HG02642 (cell line): ENCODE measurements around the gene TRMT61B.
A peak's percentile ranks its signal among the peaks of the same experiment; 100 is the strongest.

Experiments used
- ATAC-seq: cut with Tn5 transposase; IDR thresholded peaks from one replicate; pipeline ENCODE4 v1.9.1; 2021; ENCODE audit warnings: mild to moderate bottlenecking; ENCODE audit not compliant: unreplicated experiment, poor library complexity

Gene TRMT61B

DNA sequence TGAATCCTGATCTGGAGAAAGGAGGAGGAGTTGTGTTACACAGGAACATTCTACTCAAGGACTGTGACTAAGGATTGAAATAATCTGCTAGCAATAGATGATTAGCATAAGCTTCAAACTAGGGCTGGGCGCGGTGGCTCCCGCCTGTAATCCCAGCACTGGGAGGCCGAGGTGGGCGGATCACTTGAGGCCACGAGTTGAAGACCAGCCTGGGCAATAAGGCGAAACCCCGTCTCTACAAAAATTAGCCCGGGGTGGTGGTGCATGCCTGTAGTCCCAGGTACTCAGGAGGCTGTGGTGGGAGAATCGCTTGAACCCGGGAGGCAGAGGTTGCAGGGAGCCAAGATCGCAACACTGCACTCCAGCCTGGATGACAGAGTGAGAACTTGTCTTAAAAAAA lies 1.5 kb downstream of the TRMT61B start:
- no peak for ATAC-seq

DNA sequence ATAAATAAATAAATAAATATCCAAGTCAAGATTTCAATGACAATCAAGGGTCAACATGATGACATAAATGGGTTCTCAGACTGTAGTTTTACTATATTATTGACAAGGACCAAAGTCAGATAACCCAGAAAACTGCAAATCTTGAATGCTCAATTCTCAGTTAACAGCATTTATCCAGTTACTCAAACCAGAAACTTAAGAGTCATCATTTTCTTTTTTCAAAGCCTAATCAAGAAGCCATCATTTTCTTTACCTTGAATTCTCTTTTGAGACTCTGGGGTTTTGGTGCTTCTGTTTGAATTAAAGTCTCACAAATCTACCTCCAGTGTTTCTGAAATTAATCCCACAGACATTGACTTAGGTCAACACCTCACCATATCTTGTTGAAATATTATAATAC lies 14.1 kb downstream of the TRMT61B start:
- ATAC-seq, result no peak

DNA sequence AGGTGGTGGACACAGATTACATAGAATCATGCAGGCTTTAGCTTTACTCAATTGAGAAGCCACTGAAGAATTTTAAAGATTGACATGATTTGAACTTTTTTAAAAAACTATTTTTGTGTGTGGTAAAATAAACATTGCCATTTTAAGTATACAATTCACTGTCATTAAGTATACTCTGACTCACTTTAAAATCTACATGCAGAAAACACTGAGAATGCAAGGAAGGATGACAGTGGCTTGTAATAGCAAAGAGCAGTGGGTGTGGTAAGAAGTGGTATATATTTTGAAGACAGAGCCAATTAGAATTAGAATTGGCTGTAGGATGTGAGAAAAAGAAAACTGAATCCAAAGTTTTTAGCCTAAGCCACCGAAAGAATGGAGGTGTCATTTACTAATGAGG lies 14.9 kb downstream of the TRMT61B start:
- ATAC-seq, result no peak

DNA sequence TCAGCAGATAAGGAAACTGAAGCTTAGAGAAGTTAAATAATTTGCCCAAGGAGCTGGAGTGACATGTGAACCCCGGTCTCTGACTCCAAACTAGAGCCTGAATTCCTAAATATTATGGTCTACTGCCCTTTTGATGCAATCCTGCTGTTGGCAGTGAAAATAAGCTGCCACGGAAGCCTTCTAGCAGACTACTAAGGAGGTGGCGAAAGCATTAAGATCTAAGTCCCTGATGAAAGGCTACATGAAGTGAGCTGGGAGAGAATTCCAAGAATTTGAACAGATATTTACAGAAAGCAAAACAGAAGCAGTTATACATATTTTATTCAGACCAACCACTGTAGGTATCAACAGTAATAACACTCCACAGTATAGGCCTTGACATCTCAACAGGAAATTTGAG lies 28.1 kb downstream of the TRMT61B start:
- ATAC-seq, result no peak

GRCh38 chr2:28838971-28839370 lies 31.1 kb downstream of the TRMT61B start:
- no peak for ATAC-seq

DNA sequence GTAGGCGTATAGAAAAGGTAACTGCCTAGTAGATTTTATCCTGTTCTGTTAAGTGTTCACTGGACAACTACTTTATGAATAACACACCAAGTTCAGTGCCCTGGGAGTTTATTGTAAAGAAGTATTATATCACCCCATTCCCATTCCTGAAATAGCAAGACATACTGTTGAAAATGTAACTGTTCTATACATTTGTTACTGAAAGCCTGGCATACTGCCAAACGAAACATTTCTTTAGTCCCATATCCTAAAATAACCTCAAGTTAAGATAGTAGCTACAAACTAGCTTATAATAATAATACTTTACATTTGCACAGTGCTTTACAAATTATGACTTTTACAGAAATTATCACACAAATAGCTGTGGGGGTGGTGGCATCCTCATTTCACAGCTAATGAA lies 34.3 kb downstream of the TRMT61B start:
- no peak for ATAC-seq

DNA sequence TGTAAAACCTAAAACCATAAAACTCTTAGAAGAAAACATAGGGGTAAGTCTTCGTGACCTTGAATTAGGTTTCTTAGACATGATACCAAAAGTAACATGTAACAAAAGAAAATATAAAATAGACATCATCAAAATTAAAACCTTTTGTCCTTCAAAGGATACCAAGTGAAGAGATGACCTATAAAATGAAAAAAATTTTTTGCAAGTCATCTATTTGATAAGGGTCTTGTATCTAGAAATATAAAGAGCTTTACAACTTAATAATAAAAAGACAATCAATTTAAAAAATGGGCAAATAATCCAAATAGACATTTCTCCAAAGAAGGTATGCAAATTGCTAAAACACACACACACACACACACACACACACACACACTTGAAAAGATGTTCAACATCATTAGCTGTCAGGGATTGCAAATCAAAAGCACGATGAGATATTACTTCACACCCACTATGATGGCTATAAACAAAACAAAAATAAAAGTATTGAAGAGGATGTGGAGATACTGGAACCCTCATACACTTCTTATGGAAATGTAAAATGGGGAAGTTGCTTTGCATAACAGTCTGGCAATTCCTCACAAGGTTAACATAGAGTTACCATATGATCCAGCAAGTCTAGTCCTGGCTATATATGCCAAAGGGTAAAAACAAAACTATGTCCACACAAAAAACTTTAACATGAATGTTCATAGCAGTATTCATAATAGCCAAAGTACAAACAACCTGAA lies 36.2 kb downstream of the TRMT61B start:
- ATAC-seq, result no peak

DNA sequence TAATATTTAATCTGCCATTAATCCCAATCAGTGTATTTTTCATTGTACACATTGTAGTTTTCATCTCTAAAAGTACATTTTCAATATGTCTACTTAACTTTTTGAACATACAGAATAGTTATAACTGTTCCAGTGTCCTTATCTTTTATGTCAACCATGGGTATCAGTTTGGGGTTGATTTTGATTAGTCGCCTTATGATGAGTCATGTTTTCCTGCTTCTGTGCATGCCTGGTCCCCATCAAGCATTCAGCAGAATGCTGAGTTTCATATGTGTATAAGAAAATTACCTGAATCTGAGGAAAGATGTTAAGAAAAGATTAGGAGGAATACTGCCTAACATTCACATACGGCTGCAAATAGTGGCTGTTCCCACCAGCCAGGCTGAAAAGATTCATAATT lies 41.7 kb downstream of the TRMT61B start:
- ATAC-seq, result no peak

- ATAC-seq, result no peak
Observed at GRCh38 chr2:28824870-28825269, 45.2 kb downstream of the TRMT61B start.

DNA sequence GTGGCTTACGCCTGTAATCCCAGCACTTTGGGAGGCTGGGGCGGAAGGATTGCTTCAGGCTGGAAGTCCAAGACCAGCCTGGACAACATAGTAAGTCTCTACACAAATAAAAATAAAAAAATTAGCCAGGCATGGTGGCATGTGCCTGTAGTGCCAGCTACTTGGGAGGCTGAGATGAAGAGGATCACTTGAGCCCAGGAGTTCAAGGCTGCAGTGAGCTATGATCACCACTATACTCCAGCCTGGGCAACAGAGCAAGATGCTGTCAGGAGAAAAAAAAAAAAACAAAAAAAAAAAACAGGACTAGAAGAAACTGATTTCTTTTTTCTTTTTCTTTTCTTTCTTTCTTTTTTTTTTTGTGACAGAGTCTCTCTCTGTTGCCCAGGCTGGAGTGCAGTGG lies 45.9 kb downstream of the TRMT61B start:
- ATAC-seq, result no peak

- no peak for ATAC-seq
Observed at GRCh38 chr2:28822036-28822435, 48.1 kb downstream of the TRMT61B start.

- ATAC-seq, result no peak
Observed at GRCh38 chr2:28821295-28821958, 48.7 kb downstream of the TRMT61B start.

GRCh38 chr2:28818053-28818452 lies 52.1 kb downstream of the TRMT61B start:
- ATAC-seq, result no peak

DNA sequence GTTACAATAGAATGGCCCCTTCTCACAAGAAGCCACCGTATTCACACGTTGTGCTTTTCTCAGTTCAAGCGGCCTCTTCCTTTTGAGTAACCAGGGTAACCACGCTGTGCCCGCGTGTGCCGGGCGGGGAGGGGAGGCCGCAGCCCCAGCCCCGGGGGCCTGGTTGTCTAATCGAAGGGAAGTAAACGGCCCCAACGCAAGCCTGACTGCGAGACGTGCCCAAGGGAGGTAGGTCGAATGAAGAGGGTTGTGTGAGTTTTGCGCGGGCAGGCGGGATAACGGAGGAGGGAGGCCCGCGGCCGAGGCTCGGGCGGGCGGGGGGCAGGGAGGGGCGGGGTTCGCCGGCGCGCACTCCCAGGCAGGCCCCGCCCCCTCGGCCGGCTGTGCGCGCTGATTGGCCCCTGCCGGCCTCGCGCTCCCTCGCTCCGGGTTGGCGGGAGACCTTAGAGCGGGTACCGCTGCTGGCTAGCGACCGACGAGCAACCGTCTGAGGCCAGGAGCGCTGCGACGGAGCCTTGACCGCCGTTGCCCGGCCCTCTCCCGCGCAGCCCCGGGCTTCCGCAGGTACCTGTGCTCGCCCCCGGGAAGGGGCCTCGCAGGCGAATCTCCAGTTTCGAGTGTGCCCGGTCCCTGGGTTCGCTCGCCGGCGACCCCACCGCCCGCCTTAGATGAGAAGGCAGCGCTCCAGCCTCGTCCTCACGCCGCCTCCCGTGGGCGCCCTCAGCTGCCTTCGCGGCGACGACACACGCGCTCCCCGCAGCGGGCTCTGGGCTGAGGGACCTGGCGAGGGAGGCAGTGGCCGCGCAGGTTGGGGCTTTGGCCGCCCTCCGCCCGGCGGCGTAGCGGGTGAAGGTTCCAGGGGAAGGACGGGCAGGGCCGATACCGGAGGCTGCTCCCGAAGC lies 59.5 kb downstream of the TRMT61B start, which contains the start of gene SPDYA:
Gene SPDYA, plus strand, starts transcription at position 451 of the 902 bp plus-strand sequence. CDS start 5,181 bp downstream, outside the sequence.
- peak; percentile 82 for ATAC-seq

DNA sequence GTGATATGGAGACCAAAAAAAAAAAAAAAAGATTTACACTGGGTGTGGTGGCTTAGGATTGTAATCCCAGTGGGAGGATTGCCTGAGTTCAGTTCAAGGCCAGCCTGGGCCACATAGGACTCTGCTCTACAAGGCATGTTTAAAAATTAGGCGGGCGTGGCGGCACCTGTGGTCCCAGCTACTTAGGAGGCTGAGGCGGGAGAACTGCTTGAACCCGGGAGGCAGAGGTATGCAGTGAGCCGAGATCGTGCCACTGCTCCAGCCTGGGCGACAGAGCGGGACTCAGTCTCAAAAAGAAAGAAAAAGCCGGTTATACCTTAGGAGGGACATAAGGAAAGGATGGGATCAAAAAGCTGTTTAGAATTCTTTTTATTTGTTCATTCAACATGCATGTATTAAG lies 60.2 kb downstream of the TRMT61B start:
- no peak for ATAC-seq

GRCh38 chr2:28802975-28803429 lies 67.1 kb downstream of the TRMT61B start:
- ATAC-seq, result no peak

GRCh38 chr2:28801726-28802125 lies 68.4 kb downstream of the TRMT61B start:
- no peak for ATAC-seq
